IPS-18c (cell line): Measurements from ENCODE around the gene ZNF474.

Source experiments
- H3K4me3 ChIP-seq: 2 replicates; pipeline ENCODE4 v1.7.0; 2013; ENCODE audit warnings: low read depth, mild to moderate bottlenecking, low read length, moderate library complexity; ENCODE audit not compliant: insufficient read depth
- H3K9me3 ChIP-seq: one replicate; pipeline ENCODE4 v1.6.1; 2013; ENCODE audit warnings: mild to moderate bottlenecking, low read length, moderate library complexity; ENCODE audit not compliant: control insufficient read depth, insufficient read depth

Gene ZNF474

GRCh38 chr5:122184676-122185255 is 55.4 kb downstream of the ZNF474 start:
- H3K4me3 ChIP-seq, result no peak overlapping the region
- H3K9me3 ChIP-seq, result no peaks in the 10 kb centered on the region

DNA sequence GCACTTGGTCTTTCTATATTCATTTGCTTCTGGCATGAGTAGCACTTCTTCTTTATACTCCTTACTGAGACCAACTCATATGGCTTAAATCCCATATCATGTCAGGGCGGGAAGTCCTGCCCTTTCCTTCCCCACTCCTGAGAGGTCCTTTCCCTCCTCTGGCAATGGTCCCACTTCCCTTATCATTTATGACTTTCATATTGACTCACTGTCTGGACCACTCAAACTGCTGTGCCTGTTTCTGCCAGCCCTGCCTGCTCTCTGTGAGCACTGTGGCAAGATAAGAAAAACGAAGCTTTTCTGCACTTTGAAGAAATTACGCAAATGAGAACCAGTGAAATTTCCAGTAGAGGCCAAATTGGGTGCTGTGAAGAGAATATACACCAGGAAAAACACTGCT is 58.1 kb downstream of the ZNF474 start:
- Histone ChIP-seq H3K9me3 (no peaks in the 10 kb centered on the region), H3K4me3 (no peak overlapping the region)

GRCh38 chr5:122190156-122190555 is 60.8 kb downstream of the ZNF474 start:
- Histone ChIP-seq H3K4me3 (no peak overlapping the region), H3K9me3 (no peaks in the 10 kb centered on the region)

DNA sequence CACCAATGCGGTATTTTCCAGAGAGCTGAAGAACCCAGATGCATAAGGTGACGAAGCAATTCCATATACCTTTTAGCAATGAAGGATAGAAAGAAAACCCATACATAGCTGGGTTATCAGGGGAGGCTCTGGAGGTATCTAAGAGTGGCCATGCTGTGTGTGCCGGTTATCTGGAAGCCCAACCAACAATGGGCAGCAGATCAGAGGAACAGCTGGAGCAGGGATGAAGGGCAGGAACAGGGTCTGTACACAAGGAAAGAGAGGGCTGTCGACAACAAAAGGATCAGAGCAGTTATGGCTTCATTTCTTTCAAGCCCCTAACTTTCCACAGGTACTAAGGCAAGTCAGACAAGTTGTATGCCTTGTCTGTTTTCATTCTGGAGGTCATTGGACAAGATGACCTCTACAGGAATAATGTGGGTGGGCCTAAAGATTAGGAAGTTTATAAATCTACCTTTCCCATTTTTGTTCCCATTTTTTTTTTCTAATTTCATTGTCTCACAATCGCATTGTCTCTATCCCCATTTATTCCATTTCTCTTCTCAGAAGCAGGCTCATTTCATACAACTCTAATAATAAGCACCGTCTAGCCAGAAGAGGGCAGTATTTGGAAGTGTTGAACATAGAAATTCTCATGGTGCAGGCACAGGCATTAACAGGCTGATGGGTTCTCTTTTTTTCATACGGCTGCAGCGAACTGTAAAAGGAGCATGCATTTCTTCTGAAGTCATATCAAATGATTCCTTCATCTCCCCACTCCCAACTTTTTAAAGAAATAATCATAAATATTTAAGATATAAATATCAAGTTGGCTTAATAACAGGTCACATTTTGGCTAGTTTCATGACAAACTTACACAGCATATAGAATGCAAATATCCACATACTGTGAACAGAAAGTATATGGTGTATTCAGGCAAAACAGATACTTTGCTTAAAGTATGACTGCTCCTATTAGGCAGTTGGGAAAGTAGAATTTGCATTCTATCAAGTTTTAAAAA is 63.5 kb downstream of the ZNF474 start:
- Histone ChIP-seq H3K9me3 (no peaks in the 10 kb centered on the region), H3K4me3 (no peak overlapping the region)

DNA sequence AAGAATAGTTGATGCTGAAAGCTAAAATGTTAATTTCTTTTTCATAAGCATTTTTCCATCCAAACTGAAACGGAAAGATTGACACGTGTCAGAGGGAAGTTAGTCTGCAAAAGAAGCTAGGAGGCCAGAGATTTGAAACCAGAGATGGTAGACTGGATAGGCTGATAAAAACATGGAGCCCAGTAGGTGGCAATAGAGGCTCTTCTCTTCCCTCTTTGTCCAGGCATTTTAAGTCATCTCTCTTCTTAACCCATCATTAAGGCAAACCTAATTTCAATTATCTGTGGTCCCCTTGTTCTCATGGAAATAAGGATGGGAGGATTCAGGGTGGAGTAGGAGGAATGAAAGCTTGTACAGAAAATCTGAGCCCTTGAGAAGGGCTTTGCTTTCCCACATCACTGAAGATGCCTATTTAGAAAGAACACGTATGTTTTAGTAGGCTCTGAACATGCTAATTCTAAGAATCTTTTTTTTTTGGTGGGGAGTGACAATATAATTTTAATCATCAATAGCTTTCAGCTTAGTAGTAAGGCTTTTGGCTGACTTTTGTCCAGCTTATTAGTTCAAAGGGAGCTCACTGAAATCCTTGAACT is 66.6 kb downstream of the ZNF474 start:
- Histone ChIP-seq H3K9me3 (no peaks in the 10 kb centered on the region), H3K4me3 (no peak overlapping the region)

DNA sequence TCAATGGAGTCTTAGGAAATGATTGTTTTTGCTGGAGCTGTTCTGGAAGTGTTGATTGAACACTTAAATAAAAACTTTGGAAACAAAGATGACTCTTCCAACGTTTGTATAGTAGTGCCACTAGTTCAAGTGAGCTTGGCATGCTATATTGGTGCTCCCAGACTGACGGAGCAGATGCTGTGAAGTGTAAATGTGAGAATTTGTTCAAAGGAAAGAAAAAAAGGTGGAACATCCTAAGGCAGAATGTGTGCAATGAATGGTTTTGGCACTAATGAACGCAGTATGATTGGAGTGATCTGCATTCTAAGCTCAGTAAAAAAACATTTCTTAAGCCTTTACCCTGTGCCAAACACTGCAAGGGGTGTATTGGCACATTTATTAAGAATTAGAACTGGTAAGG is 69.8 kb downstream of the ZNF474 start:
- Histone ChIP-seq H3K9me3 (no peaks in the 10 kb centered on the region), H3K4me3 (no peak overlapping the region)

DNA sequence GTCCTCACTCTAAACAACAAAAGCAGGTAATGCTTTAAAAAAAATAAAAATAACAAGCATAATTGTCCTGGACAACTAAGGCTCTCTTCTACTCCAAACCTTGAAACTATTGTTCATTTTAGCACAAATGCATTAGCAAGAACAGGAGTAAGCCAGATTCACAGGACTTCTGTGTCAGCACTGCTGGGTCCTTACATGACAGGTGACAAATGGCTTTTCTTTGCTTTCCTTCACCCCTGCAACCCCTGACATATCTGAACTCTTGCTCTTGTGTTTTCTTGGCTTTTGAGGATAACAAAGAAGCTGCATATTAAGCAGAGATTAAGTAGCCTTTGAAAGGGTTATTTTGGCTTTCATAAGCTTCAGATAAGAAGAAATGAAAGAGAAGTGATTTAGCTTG is 71.1 kb downstream of the ZNF474 start:
- no peak overlapping the region for H3K4me3 ChIP-seq

DNA sequence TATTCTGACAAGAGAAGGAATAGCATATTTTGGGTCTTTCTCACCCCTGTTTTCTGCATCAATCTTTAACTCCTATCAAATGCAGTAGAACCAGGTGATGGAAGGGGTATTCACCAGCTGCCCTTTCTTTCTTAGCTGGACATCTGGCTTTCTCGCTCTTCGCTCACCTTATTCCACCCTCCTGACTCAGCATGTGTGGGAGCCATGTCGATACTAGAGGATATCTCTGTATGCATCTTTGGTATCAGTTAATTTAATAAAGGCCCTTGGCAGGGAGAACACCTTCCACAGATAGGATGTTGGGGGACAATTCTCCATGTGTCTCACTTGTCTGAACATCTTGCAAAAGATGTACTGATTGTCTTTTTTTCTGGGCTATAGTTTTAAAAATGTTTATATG is 71.5 kb downstream of the ZNF474 start:
- no peaks in the 10 kb centered on the region for H3K9me3 ChIP-seq
- H3K4me3 ChIP-seq, result no peak overlapping the region

More for the DNA sequence above, 71.1 kb downstream of the ZNF474 start:
- H3K9me3 ChIP-seq, result no peaks in the 10 kb centered on the region

- Histone ChIP-seq H3K4me3 (no peak overlapping the region), H3K9me3 (no peaks in the 10 kb centered on the region)
Observed at GRCh38 chr5:122201365-122201764, 72.0 kb downstream of the ZNF474 start.

DNA sequence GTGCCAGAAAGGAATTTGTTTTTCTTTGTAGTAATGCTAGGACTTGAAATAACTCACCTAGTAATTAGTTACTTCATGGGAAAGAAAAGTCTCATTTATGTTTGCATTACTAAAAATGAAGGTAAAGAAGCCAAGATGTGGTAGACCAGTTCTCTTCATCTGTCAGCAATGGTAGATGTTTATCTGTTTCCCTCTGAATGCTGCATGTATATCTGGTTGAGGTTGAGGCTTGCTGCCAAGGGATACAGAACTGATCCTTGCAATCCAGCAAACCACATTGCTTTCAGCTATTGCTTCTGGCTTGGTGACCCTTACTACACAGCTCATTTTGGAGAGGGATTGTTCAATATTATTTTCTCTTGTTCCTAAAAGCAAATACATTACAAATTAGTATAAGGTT is 73.6 kb downstream of the ZNF474 start:
- H3K4me3 ChIP-seq, result no peak overlapping the region

More for the DNA sequence above, 73.6 kb downstream of the ZNF474 start:
- no peaks in the 10 kb centered on the region for H3K9me3 ChIP-seq
